CD4-positive, alpha-beta T cell treated with Interleukin-6 for 4 hours (primary cell): ENCODE data around the gene DFFA.
A peak's percentile ranks its signal among the peaks of the same experiment; 100 is the strongest.
"Not testable (repeated sequence)": the region's sequence is repeated elsewhere in the genome, so short reads cannot be mapped to it uniquely, and the experiment has no call there.

Experiments used
- DNase-seq: peaks from one replicate; pipeline ENCODE4 v3.0.0-alpha.2; 2020; ENCODE audit warnings: mixed read lengths

Gene DFFA

DNA sequence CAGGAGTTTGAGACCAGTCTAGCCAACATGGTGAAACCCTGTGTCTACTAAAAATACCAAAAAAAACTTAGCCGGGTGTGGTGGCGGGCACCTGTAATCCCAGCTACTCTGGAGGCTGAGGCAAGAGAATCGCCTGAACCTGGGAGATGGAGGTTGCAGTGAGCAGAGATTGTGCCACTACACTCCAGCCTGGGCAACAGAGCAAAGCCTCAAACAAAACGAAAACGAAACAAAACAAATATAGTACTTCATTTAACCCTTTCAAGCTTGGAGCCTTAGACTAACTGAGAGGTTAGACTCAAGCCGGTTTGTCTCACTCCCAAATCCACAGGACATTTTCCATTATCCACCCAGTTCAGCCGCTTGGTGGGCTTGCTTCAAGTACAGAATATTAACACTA, 14.9 kb downstream of the DFFA start:
- not testable (repeated sequence) for DNase-seq

DNA sequence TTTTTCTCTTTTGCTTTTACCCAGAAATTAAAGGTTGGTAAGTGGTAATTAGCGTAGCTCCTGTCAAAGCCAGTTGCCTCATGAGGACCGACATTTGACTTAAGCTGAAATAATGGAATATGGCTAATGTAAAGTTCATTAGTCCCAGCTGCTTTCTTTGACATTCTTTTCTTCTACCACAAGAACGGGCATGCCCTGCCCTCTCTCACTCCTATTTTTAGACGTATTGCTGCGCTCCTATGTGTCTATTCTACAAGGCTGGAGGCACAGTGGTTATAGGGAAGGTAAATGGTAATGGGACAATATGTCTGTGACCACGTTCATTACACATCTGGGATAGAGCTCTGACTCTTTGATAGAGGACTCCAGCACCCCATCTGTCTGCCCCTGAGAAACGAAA, 15.7 kb downstream of the DFFA start:
- no peak for DNase-seq

DNA sequence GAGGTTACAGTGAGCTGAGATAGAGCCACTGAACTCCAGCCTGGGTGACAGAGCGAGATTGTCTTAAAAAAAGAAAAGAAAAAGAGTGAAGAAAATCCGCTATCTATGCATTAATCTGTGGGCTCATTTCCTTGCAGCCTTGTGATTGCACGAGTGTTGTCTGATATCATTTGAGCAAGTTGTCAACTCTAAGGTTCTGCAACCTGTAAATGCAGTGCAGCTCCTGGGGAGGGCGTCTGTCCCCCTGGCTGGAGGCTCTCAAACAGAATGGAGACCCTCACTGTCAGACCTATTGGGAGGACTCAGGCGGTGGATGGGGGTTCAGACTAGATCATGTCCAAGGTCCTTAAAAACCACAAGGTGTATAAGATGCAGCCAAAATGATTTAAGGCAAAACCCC, 16.3 kb downstream of the DFFA start:
- no peak for DNase-seq

DNA sequence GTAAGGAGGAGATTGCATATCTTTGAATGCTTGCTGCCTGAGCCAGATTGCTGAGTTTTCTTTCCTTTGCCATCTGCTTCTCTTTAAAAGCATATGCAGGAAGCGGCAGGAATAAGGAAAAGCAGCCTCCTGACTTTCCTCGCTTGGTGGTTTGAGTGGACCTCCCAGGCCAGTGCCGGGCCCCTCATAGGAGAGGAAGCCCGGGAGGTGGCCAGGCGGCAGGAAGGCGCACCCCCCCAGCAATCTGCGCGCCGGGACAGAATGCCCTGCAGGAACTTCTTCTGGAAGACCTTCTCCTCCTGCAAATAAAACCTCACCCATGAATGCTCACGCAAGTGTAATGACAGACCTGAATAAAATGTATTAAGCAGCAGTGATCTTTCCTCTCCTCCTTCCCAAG, 21.0 kb downstream of the DFFA start:
- DNase-seq = no peak

DNA sequence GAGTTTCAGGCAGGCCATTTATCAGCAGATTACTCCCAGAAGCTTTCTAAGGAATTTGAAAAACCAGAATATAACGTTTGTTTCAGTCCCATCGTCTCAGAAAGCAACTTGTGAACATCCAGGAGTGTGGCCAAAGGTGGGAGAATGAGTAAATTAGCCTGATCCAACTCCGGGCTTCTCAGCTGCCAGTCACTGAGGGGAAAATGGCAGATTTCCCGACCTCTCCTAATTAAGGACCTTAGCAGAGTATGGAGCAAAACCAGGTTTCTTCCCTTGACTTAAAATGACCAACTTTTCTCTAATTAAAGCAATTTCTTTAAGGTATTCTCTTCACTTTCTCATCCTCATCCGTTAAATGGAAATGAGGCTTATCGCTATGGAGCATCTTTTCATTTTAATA, 21.5 kb downstream of the DFFA start:
- no peak for DNase-seq

- no peak for DNase-seq
Observed at GRCh38 chr1:10450156-10450814, 22.0 kb downstream of the DFFA start.

DNA sequence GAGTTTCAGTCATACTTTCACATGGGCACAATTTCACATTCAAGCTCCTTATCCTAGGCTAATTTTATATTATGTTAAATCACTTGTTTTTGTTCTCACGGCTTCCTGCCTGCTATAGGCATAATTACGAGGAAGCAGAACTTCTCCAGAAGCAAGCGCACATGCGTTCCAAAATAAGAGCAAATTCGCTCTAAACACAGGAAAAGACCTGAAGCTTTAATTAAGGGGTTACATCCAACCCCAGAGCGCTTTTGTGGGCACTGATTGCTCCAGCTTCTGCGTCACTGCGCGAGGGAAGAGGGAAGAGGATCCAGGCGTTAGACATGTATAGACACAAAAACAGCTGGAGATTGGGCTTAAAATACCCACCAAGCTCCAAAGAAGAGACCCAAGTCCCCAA, 22.6 kb downstream of the DFFA start, which contains the start of gene CORT:
Gene CORT, plus strand, starts transcription at position 281 of the 400 bp plus-strand sequence. CDS start 193 bp downstream, outside the sequence.
- DNase-seq = no peak

DNA sequence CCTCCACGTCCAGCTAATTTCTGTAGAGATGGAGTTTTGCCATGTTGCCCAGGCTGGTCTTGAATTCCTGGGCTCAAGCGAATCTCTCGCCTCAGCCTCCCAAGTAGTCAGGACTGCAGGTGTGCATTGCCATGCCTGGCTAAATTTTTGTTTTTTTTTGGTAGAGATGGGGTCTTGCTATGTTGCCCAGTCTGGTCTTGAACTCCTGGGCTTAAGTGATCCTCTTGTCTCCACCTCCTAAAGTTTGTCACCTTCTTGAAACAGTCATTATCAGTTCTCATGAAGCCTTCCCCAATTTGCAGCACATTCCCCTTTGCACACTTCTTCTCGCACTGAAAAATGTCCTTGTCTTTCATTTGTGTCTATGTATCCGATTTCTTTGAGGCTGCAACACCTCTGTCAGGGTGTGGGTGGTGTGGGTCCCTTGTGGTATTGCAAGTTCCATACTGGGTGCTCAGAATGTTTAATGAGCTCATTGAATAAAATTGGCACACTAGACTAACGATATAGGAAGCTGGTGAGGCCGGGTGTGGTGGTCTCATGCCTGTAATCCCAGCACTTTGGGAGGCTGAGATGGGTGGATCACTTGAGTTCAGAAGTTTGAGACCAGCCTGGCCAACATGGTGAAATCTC, 25.4 kb downstream of the DFFA start:
- no peak for DNase-seq

- DNase-seq = no peak
Observed at GRCh38 chr1:10444795-10445397, 27.4 kb downstream of the DFFA start.

DNA sequence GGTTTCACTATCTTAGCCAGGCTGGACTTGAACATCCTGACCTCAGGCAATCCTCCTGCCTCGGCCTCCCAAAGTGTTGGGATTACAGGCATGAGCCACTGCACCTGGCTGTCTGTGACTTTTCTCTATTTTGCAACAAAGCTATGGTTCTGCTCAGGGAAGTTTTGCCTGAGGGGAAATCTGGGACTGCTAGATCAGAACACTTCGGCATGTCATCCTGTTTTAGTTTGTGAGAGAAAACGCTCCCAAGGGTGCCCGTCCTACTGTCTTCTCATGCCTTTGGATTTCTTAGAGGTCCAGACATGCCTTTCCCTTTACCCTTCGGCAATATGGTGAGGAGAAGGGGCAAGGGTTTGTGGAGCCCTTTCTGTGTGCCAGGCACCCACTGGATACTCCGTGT, 28.1 kb downstream of the DFFA start:
- no peak for DNase-seq

DNA sequence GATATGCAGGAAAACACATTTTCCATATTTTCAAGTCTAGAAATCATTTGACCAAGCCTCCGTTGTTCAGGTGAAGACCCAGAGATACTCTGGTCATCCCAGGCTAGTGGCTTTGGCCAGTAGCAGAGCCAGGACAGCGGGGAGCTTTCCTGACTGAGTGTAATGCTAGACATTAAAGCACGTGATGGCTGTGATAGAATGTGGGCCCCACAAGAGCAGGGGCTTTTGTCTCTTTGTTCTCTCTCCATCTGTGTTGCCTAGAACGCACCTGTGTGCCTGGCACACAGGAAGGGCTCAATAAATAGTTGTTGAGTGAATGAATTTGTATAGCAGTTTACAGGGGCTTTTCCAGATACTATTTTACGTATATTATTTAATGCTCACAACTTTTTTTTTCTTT, 31.5 kb downstream of the DFFA start:
- no peak for DNase-seq

GRCh38 chr1:10440305-10440704, 32.0 kb downstream of the DFFA start:
- DNase-seq = no peak

GRCh38 chr1:10438677-10439163, 33.6 kb downstream of the DFFA start:
- no peak for DNase-seq

DNA sequence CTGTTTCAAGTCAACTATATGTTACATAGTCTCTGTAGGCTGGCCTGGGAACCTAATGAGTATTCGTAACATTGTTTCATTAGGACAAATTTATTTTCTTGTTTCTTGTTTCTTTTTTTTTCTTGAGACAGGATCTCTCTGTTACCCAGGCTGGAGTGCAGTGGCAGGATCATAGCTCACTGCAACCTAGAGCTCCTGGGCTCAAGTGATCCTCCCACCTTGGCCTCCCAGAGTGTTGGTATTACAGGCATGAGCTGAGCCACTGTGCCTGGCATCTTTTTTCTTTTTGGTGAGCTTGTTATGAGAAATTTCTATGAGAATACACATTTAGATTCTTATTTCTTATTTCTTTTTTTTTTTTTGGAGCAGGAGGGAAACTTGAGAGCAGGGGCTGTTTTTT, 35.3 kb downstream of the DFFA start:
- DNase-seq = no peak

DNA sequence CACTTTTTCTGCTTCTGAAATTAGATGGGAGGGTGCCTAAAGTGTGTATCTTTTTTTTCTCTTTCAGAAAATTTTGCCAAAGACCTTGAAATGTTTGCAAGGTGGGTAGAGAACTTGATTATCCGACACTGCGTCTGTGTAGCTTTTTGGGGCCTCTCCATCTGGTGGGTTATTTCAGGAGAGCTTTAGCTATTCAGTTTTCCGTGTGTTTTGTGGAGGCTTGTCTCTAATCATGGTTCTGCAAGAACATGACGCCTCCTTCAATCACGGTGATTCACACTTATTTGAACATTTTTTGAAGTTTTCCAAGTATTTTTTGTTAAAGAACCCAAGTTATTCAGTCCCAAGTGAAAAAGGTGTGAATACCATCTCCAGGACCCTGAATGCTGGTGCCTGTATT, 37.7 kb downstream of the DFFA start:
- no peak for DNase-seq

GRCh38 chr1:10433790-10434189, 38.5 kb downstream of the DFFA start:
- DNase-seq = no peak

- no peak for DNase-seq
Observed at GRCh38 chr1:10432910-10433700, 39.2 kb downstream of the DFFA start.

DNA sequence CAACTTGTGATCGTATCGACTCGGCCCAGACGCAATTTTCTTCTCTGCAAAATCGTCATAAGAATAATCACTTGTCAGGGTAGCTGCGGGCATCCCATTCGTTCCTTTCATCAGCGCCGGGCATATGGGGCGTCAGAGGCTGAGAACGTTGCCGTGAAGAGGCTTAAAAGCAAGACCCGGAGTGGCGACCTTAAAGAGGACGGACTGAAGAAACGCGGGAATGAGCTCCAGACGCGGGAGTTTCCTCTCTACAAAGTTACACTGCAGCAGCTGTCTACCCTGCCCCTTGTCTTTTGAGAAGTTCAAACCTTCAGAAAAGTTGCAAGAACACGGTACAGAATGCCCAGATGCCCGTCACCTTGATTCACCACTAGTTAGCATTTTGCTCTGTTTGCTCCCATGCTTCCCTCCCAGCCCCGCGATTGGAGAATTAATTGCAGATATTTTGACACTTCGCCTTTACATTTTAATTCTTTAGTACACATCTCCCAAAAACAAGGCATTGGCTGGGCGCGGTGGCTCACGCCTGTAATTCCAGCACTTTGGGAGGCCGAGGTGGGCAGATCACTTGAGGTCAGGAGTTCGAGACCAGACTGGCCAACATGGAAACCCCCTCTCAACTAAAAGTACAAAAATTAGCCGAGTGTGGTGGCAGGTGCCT, 41.1 kb downstream of the DFFA start:
- no peak for DNase-seq

DNA sequence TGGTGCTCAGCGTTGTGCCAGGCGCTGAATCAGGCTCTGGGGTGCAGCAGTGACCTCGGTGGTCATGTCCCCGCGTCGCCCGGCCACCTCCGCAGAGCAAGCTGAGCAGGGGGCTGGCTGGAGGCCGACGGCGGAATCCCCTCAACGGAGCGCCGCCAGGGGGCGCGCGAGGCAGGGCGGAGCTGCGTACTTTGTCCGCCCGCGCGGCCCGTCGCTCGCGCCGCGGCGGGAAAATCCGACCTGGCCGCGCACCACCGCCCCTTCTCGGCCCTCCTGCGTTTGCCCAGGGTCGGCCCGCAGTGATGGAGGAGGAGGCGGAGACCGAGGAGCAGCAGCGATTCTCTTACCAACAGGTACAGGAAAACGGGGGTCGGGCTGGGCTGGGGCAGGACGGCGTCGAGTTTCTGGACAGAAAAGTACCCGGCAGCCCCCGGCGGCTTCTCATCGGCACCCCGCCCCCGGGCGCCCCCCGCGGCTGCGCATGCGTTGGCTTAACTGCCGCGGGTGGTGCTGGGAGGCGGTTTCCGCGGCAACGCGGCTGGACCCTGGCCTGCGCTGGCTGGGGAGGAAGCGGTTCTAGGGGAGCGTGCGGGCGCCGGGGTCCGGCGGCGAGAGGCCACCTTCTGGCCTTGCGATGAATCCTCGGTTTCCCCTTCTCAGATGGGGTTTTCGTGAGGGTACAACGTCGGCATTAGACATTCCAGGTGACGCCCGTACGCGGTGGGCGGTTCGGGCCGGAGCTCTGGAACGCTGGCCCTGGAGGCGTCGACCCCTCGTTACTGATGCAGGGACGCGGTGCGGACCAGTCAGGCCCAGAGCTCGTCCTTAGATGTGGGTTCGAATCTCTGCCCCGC, 41.9 kb downstream of the DFFA start, which contains the start of gene CENPS:
Gene CENPS, plus strand, starts transcription at position 218 of the 854 bp plus-strand sequence. Its CDS starts 85 bp downstream, at position 303.
- DNase-seq = peak; percentile 95

GRCh38 chr1:10429868-10430215, 42.5 kb downstream of the DFFA start:
- DNase-seq = peak; percentile 28

- DNase-seq = no peak
Observed at GRCh38 chr1:10428984-10429383, 43.3 kb downstream of the DFFA start.

DNA sequence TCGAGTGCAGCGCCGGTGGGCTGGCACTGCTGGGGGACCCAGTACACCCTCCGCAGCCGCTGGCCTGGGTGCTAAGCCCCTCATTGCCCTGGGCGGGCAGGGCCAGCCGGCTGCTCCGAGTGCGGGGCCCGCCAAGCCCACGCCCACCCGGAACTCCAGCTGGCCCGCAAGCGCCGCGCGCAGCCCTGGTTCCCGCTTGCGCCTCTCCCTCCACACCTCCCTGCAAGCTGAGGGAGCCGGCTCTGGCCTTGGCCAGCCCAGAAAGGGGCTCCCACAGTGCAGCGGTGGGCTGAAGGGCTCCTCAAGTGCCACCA, 45.8 kb downstream of the DFFA start:
- not testable (repeated sequence) for DNase-seq
